Hypothalamus (tissue), 51 donors: ENCODE results near the gene LRMDA.

Experiments
- DNase-seq, 51 donors: peaks; one replicate each; lab custom pipeline; 2025; lab: John Stamatoyannopoulos, UW

LRMDA gene

GRCh38 chr10:75957314-75958120 lies 526.1 kb downstream of the LRMDA start:
- no peak for DNase-seq

GRCh38 chr10:75959209-75959608 lies 527.8 kb downstream of the LRMDA start:
- no peak for DNase-seq

- no peak for DNase-seq
These were observed 528.5 kb downstream of the LRMDA start for GRCh38 chr10:75959912-75960311.

- no peak for DNase-seq
These were observed 531.1 kb downstream of the LRMDA start for GRCh38 chr10:75962395-75963061.

- no peak for DNase-seq
These were observed 536.1 kb downstream of the LRMDA start for GRCh38 chr10:75967491-75967890.

- DNase-seq = no peak
These were observed 537.6 kb downstream of the LRMDA start for GRCh38 chr10:75969031-75969430.

GRCh38 chr10:75971402-75972211 lies 540.2 kb downstream of the LRMDA start:
- no peak for DNase-seq

- no peak for DNase-seq
These were observed 541.3 kb downstream of the LRMDA start for GRCh38 chr10:75972491-75973276.

GRCh38 chr10:75974080-75974479 lies 542.7 kb downstream of the LRMDA start:
- DNase-seq = no peak

- peak in 4 of 51 donors; percentile 2 to 33 (median 4) for DNase-seq
These were observed 545.3 kb downstream of the LRMDA start for GRCh38 chr10:75976681-75977080.

GRCh38 chr10:75977139-75977538 lies 545.7 kb downstream of the LRMDA start:
- no peak for DNase-seq

GRCh38 chr10:75978213-75978612 lies 546.8 kb downstream of the LRMDA start:
- DNase-seq = no peak

GRCh38 chr10:75980419-75981002 lies 549.1 kb downstream of the LRMDA start:
- DNase-seq = no peak

- DNase-seq = peak in 19 of 51 donors; percentile 1 to 49 (median 13)
These were observed 551.4 kb downstream of the LRMDA start for GRCh38 chr10:75982611-75983369.

- no peak for DNase-seq
These were observed 552.6 kb downstream of the LRMDA start for GRCh38 chr10:75984067-75984466.

- no peak for DNase-seq
These were observed 556.2 kb downstream of the LRMDA start for GRCh38 chr10:75987616-75988015.

GRCh38 chr10:75994357-75995040 lies 563.1 kb downstream of the LRMDA start:
- DNase-seq = no peak

- DNase-seq = no peak
These were observed 563.6 kb downstream of the LRMDA start for GRCh38 chr10:75995041-75995430.

- no peak for DNase-seq
These were observed 564.3 kb downstream of the LRMDA start for GRCh38 chr10:75995720-75996119.
